Measurements from ENCODE around the gene DNA2. TPM values are rescaled to one million over a fixed set of nuclear protein-coding genes. Genes with fewer than 3 reads are reported as not detected.

DNA2 gene
- total and polyA plus RNA-seq, 2 of the 13 experiments (the other 11 are each of a cell fraction or from before 2014, with no cell fraction given), result 4.8 to 27.3 TPM

DNA sequence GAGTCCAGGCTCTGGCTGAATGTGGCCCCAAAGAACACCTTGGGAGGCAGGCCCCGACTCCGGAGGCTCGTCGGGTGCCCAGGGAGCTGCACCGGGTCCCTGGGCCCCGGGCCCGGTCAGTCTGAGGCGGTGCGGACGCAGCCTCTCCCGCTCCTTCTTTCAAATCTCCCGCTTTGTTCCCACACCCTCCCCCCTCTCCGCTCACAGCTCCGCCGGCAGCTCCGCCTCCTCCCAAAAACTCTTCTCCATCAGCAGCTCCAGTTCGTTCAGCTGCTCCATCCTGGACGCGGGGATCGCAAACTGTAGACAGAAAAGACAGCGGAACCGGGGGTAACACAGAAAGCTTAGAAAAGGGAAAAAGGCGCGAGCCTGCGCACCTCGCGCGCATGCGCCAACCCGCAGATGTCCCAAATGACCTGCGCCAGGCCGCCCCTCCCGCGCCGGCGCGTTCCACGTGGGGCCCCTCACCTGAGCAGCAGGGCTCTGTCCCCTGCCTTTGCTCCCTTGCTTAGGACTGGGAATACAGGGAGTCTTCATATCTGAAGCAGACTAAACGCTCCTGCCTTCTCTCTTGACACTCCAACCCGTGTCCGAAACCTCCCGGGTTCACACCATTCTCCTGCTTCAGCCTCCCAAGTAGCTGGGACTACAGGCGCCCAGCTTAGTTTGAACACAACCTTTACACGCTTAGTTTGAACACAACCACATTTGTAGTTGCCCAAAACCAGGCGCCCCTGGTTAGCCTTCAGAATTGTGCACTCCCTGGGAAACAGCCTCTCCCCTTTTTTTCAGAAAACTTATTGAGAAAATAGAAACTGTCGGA is at the start of gene DNA2 (continued):
- TF ChIP-seq SP140L (CRISPR knock-in tag; IDR thresholded peaks at IDR 0.05; ENCODE audit: borderline replicate concordance), result no peak
- 0 out of 2 replicates have a peak, but pooled peaks have one; percentile 25 for TF ChIP-seq ZNF367 (CRISPR knock-in tag; IDR thresholded peaks at IDR 0.05; ENCODE audit: borderline replicate concordance)
- TF ChIP-seq, protein P1, sequence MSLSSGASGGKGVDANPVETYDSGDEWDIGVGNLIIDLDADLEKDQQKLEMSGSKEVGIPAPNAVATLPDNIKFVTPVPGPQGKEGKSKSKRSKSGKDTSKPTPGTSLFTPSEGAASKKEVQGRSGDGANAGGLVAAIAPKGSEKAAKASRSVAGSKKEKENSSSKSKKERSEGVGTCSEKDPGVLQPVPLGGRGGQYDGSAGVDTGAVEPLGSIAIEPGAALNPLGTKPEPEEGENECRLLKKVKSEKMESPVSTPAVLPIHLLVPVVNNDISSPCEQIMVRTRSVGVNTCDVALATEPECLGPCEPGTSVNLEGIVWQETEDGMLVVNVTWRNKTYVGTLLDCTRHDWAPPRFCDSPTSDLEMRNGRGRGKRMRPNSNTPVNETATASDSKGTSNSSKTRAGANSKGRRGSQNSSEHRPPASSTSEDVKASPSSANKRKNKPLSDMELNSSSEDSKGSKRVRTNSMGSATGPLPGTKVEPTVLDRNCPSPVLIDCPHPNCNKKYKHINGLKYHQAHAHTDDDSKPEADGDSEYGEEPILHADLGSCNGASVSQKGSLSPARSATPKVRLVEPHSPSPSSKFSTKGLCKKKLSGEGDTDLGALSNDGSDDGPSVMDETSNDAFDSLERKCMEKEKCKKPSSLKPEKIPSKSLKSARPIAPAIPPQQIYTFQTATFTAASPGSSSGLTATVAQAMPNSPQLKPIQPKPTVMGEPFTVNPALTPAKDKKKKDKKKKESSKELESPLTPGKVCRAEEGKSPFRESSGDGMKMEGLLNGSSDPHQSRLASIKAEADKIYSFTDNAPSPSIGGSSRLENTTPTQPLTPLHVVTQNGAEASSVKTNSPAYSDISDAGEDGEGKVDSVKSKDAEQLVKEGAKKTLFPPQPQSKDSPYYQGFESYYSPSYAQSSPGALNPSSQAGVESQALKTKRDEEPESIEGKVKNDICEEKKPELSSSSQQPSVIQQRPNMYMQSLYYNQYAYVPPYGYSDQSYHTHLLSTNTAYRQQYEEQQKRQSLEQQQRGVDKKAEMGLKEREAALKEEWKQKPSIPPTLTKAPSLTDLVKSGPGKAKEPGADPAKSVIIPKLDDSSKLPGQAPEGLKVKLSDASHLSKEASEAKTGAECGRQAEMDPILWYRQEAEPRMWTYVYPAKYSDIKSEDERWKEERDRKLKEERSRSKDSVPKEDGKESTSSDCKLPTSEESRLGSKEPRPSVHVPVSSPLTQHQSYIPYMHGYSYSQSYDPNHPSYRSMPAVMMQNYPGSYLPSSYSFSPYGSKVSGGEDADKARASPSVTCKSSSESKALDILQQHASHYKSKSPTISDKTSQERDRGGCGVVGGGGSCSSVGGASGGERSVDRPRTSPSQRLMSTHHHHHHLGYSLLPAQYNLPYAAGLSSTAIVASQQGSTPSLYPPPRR (CRISPR knock-in tag; IDR thresholded peaks at IDR 0.05; ENCODE audit: borderline replicate concordance), result peak; percentile 9; the same call in 1 of the 2 replicates
- peak; percentile 80; the same call in 2 of the 3 replicates for TF ChIP-seq MXI1 (IDR thresholded peaks at IDR 0.05; ENCODE audit: borderline replicate concordance, low read depth, low read length)
- no peak for TF ChIP-seq ZBTB26 (CRISPR knock-in tag; IDR thresholded peaks at IDR 0.05; ENCODE audit: borderline replicate concordance)
- no peak for TF ChIP-seq ZNF552 (CRISPR knock-in tag; IDR thresholded peaks at IDR 0.05; ENCODE audit: borderline replicate concordance)
- 0 out of 2 replicates have a peak, but pooled peaks have one; percentile 47 for TF ChIP-seq KLF11 (CRISPR knock-in tag; IDR thresholded peaks at IDR 0.05)
- peak; percentile 72; the same call in 1 of the 2 replicates for TF ChIP-seq KDM5A (IDR thresholded peaks at IDR 0.05; ENCODE audit: borderline replicate concordance, low read length)
- TF ChIP-seq, protein P2, sequence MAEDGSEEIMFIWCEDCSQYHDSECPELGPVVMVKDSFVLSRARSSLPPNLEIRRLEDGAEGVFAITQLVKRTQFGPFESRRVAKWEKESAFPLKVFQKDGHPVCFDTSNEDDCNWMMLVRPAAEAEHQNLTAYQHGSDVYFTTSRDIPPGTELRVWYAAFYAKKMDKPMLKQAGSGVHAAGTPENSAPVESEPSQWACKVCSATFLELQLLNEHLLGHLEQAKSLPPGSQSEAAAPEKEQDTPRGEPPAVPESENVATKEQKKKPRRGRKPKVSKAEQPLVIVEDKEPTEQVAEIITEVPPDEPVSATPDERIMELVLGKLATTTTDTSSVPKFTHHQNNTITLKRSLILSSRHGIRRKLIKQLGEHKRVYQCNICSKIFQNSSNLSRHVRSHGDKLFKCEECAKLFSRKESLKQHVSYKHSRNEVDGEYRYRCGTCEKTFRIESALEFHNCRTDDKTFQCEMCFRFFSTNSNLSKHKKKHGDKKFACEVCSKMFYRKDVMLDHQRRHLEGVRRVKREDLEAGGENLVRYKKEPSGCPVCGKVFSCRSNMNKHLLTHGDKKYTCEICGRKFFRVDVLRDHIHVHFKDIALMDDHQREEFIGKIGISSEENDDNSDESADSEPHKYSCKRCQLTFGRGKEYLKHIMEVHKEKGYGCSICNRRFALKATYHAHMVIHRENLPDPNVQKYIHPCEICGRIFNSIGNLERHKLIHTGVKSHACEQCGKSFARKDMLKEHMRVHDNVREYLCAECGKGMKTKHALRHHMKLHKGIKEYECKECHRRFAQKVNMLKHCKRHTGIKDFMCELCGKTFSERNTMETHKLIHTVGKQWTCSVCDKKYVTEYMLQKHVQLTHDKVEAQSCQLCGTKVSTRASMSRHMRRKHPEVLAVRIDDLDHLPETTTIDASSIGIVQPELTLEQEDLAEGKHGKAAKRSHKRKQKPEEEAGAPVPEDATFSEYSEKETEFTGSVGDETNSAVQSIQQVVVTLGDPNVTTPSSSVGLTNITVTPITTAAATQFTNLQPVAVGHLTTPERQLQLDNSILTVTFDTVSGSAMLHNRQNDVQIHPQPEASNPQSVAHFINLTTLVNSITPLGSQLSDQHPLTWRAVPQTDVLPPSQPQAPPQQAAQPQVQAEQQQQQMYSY (CRISPR knock-in tag; IDR thresholded peaks at IDR 0.05), result no peak
- TF ChIP-seq, protein P3, sequence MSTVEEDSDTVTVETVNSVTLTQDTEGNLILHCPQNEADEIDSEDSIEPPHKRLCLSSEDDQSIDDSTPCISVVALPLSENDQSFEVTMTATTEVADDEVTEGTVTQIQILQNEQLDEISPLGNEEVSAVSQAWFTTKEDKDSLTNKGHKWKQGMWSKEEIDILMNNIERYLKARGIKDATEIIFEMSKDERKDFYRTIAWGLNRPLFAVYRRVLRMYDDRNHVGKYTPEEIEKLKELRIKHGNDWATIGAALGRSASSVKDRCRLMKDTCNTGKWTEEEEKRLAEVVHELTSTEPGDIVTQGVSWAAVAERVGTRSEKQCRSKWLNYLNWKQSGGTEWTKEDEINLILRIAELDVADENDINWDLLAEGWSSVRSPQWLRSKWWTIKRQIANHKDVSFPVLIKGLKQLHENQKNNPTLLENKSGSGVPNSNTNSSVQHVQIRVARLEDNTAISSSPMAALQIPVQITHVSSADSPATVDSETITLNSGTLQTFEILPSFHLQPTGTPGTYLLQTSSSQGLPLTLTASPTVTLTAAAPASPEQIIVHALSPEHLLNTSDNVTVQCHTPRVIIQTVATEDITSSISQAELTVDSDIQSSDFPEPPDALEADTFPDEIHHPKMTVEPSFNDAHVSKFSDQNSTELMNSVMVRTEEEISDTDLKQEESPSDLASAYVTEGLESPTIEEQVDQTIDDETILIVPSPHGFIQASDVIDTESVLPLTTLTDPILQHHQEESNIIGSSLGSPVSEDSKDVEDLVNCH (CRISPR knock-in tag; IDR thresholded peaks at IDR 0.05), result no peak
- no peak for TF ChIP-seq ZNF30 (CRISPR knock-in tag; IDR thresholded peaks at IDR 0.05)
- peak; percentile 79; the same call in 1 of the 2 replicates for TF ChIP-seq ZNF543 (CRISPR knock-in tag; IDR thresholded peaks at IDR 0.05)
- TF ChIP-seq ZNF343 (CRISPR knock-in tag; IDR thresholded peaks at IDR 0.05), result no peak; the same call in 1 of the 2 replicates
- no peak for TF ChIP-seq BATF2 (CRISPR knock-in tag; IDR thresholded peaks at IDR 0.05)

All from HepG2 (cell line).